Fibroblast of lung (primary cell): Measurements from ENCODE around the gene RAB44. TPM values are rescaled to one million over a fixed set of nuclear protein-coding genes. Genes with fewer than 3 reads are reported as not detected.

Source experiments
- DNase-seq, 2 donors: peaks; one replicate each; pipeline versions ENCODE4 v3.0.0 to v3.0.0-alpha.2; 2010; ENCODE audit warnings: low read depth in 2 of 2
- H2AFZ ChIP-seq: 2 replicates; pipeline ENCODE4 v1.5.1; 2012; ENCODE audit warnings: low read length, control low read depth, inconsistent platforms
- H3K27ac ChIP-seq: 2 replicates; pipeline ENCODE4 v1.5.1; 2011; ENCODE audit warnings: low read length, control low read depth; ENCODE audit not compliant: insufficient read depth
- H3K27me3 ChIP-seq: 2 replicates; pipeline ENCODE4 v1.5.1; 2011; ENCODE audit warnings: mild to moderate bottlenecking, low read length; ENCODE audit not compliant: control insufficient read depth, insufficient read depth
- H3K36me3 ChIP-seq: 2 replicates; pipeline ENCODE4 v1.5.1; 2011; ENCODE audit warnings: low read length; ENCODE audit not compliant: control insufficient read depth, insufficient read depth
- H3K4me1 ChIP-seq: 2 replicates; pipeline ENCODE4 v1.5.1; 2011; ENCODE audit warnings: low read length; ENCODE audit not compliant: control insufficient read depth, insufficient read depth; ENCODE audit errors: extremely low read depth
- H3K4me2 ChIP-seq: 2 replicates; pipeline ENCODE4 v1.5.1; 2011; ENCODE audit warnings: low read length, control low read depth; ENCODE audit not compliant: insufficient read depth; ENCODE audit errors: extremely low read depth
- H3K4me3 ChIP-seq, 4 experiments: fragments of 200-600 bp in 1 of 4; sonication (generic) in 1 of 4; replicated peaks in 1 of 4; 2 replicates each; pipeline ENCODE4 v1.5.1; 2011 to 2016; ENCODE audit warnings: low read length in 4 of 4, low read depth in 3 of 4, mild to moderate bottlenecking in 3 of 4, control low read depth in 2 of 4, inconsistent platforms in 1 of 4, mixed read lengths in 1 of 4; ENCODE audit not compliant: insufficient read depth in 1 of 4; ENCODE audit errors: control extremely low read depth in 1 of 4
- H3K79me2 ChIP-seq: 2 replicates; pipeline ENCODE4 v1.5.1; 2012; ENCODE audit warnings: mild to moderate bottlenecking, low read length, inconsistent platforms; ENCODE audit not compliant: control insufficient read depth, insufficient read depth
- H3K9ac ChIP-seq: 2 replicates; pipeline ENCODE4 v1.5.1; 2011; ENCODE audit warnings: mild to moderate bottlenecking, low read length, control low read depth; ENCODE audit not compliant: insufficient read depth
- H3K9me3 ChIP-seq: 2 replicates; pipeline ENCODE4 v1.5.1; 2012; ENCODE audit warnings: low read depth, low read length; ENCODE audit not compliant: control insufficient read depth, insufficient read depth
- H4K20me1 ChIP-seq: 2 replicates; pipeline ENCODE4 v1.5.1; 2011; ENCODE audit warnings: low read length; ENCODE audit not compliant: control insufficient read depth, insufficient read depth; ENCODE audit errors: extremely low read depth
- CTCF ChIP-seq, 2 donors: IDR thresholded peaks in 1 of 2; conservative IDR thresholded peaks in 1 of 2; 1 replicate in 1 of 2; 2 replicates in 1 of 2; pipeline ENCODE4 v1.5.1; 2011 to 2012; ENCODE audit warnings: low read length in 2 of 2, control low read depth in 1 of 2, inconsistent platforms in 1 of 2, low read depth in 1 of 2, mild to moderate bottlenecking in 1 of 2
- EZH2 ChIP-seq: IDR thresholded peaks from 2 replicates; pipeline ENCODE4 v1.5.1; 2012; ENCODE audit warnings: low read length, control low read depth, mild to moderate bottlenecking; ENCODE audit errors: missing control alignments
- polyA plus RNA-seq, 2 donors: library from polyadenylated mRNA; depleted of rRNA in 1 of 2; stranded (reverse) in 1 of 2; unstranded in 1 of 2; fragments of >200 nt; gene quantifications; 2 replicates each; pipeline ENCODE4 v1.2.1, GENCODE V29; 2011 to 2012; ENCODE audit warnings: missing spikeins in 1 of 2
- total RNA-seq: library from RNA; depleted of rRNA; stranded (reverse); fragments of >200 nt; gene quantifications from 2 replicates; pipeline ENCODE4 v1.2.1, GENCODE V29; 2014

The RAB44 gene
- total and polyA plus RNA-seq, 2 donors (not counting 1 experiment from before 2014, with no cell fraction given): under 0.01 TPM; not detected in 1

- Histone ChIP-seq H2AFZ (no peak overlapping the region), H3K4me1 (no peaks in the 10 kb centered on the region), H3K27ac (no peak overlapping the region), H3K9me3 (no peaks in the 10 kb centered on the region), H3K4me3 (no peak overlapping the region), H4K20me1 (no peaks in the 10 kb centered on the region), H3K36me3 (no peaks in the 10 kb centered on the region), H3K9ac (no peak overlapping the region), H3K79me2 (no peaks in the 10 kb centered on the region), H3K4me2 (no peak overlapping the region), H3K27me3 (peaks cover 11% of the 10 kb centered on the region)
- DNase-seq: no peak
- TF ChIP-seq CTCF (conservative IDR thresholded peaks at IDR 0.05 in 1 of 2, IDR thresholded peaks at IDR 0.05 in 1 of 2; ENCODE audit: low read depth in 1 of 2, low read length in 2 of 2) (no peak), EZH2 (no peak)
Measured at GRCh38 chr6:36743538-36744303, 46.1 kb downstream of the RAB44 start.

- Histone ChIP-seq H3K4me1 (no peaks in the 10 kb centered on the region), H4K20me1 (no peaks in the 10 kb centered on the region), H3K4me2 (no peak overlapping the region), H3K9me3 (no peaks in the 10 kb centered on the region), H3K9ac (no peak overlapping the region), H3K27me3 (peaks cover 11% of the 10 kb centered on the region), H3K36me3 (no peaks in the 10 kb centered on the region), H3K27ac (no peak overlapping the region), H3K4me3 (no peak overlapping the region), H2AFZ (no peak overlapping the region), H3K79me2 (no peaks in the 10 kb centered on the region)
- TF ChIP-seq CTCF (conservative IDR thresholded peaks at IDR 0.05 in 1 of 2, IDR thresholded peaks at IDR 0.05 in 1 of 2; ENCODE audit: low read depth in 1 of 2, low read length in 2 of 2): no peak
- no peak for DNase-seq
Measured at GRCh38 chr6:36744304-36744673, 46.7 kb downstream of the RAB44 start.

GRCh38 chr6:36745283-36745682 lies 47.7 kb downstream of the RAB44 start:
- H4K20me1 ChIP-seq: no peaks in the 10 kb centered on the region
- H3K27me3 ChIP-seq: peaks cover 11% of the 10 kb centered on the region
- no peak for TF ChIP-seq EZH2
- TF ChIP-seq CTCF (conservative IDR thresholded peaks at IDR 0.05 in 1 of 2, IDR thresholded peaks at IDR 0.05 in 1 of 2; ENCODE audit: low read depth in 1 of 2, low read length in 2 of 2): no peak
- H3K4me2 ChIP-seq: no peak overlapping the region
- H3K27ac ChIP-seq: no peak overlapping the region
- no peaks in the 10 kb centered on the region for H3K79me2 ChIP-seq
- H3K9me3 ChIP-seq: no peaks in the 10 kb centered on the region
- no peaks in the 10 kb centered on the region for H3K4me1 ChIP-seq
- no peak for DNase-seq
- no peak overlapping the region for H2AFZ ChIP-seq
- H3K36me3 ChIP-seq: no peaks in the 10 kb centered on the region
- H3K9ac ChIP-seq: no peak overlapping the region
- H3K4me3 ChIP-seq: no peak overlapping the region
